ENCODE results near the gene SLC47A1. TPM values are rescaled to one million over a fixed set of nuclear protein-coding genes. Genes with fewer than 3 reads are reported as not detected.

The SLC47A1 gene
- total and polyA plus RNA-seq, 2 of the 13 experiments (the other 11 are each of a cell fraction or from before 2014, with no cell fraction given), result 42.1 to 67.5 TPM

DNA sequence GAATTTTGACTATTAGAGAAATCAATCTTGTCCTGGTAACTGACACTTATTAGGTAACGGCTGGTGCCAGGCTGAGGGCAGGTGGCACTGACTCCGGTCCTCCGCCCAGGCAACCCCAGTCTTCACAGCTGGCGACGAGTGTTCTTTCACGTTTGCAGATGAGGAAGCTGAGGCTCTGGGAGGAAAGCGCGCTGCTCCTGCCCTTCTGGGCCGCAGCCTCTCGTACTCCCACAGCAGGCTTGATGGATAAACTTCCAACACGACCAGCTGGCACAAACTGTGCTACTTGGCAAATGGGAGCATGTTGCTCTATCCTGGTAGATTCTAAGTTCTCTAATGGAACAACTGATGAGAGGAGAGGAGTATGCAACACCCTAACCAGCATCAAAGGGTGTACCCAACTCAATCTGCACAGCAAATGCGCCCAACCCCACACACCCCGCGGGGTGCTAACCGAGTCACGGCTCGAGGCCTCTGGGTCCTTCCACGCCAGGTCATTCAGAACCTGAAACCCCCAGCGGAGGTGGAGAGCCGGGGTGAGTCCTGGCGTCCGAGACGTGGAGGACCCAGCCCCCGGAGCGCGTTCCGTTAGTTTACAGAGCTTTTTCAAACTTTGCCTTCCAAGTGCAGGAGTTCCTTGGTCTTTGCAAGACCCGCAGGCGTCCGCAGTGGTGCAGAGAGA lies 477 bp upstream of the SLC47A1 start (continued):
- no peak for TF ChIP-seq ZNF775 (CRISPR knock-in tag; IDR thresholded peaks at IDR 0.05; ENCODE audit: borderline replicate concordance)
- TF ChIP-seq SRY (CRISPR knock-in tag; IDR thresholded peaks at IDR 0.05), result 0 out of 2 replicates have a peak, but pooled peaks have one; percentile 40

GRCh38 chr17:19534562-19535149 lies 1.0 kb downstream of the SLC47A1 start:
- peak overlapping the region; percentile 90 for H3K9ac ChIP-seq (ENCODE audit: insufficient read depth, low read depth, low read length)
- CTCF ChIA-PET (ENCODE audit: low intra/inter-chr PET ratio, low total read pairs), result no interaction called here
- peak overlapping the region; percentile 87 for H3K4me2 ChIP-seq (ENCODE audit: low read depth, low read length)
- H3K4me1 ChIP-seq (ENCODE audit: insufficient read depth, low read length), result peaks cover 70% of the 10 kb centered on the region
- POLR2A ChIA-PET, result interaction anchor here (0.5 to 3.3 kb wide), 17 partner anchors 9 to 228 kb away, joined by 3 to 35 read pairs (median 4); partner anchors contain the start of genes ALDH3A2 and B9D1
- no peak overlapping the region for H2AFZ ChIP-seq (ENCODE audit: low read length)
- FAIRE-seq (no peak), DNase-seq (ENCODE audit: low spot score) (no peak), ATAC-seq (no peak)
- H3K9me3 ChIP-seq (ENCODE audit: low read length), result no peaks in the 10 kb centered on the region
- no peaks in the 10 kb centered on the region for H3K36me3 ChIP-seq (replicated peaks in 1 of 2; ENCODE audit: control insufficient read depth in 1 of 2, insufficient read depth in 2 of 2, low read length in 2 of 2)
- BruUV-seq (replicated peaks), result TSS peak; percentile 62
- H4K20me1 ChIP-seq (ENCODE audit: insufficient read depth, low read length), result no peaks in the 10 kb centered on the region
- peaks cover 53% of the 10 kb centered on the region for H3K79me2 ChIP-seq (ENCODE audit: insufficient read depth, low read length)
- WGBS (ENCODE audit: low lambda C conversion rate), result under 1% methylated on average over 18 of the region's 19 CpGs
- H3K27me3 ChIP-seq (ENCODE audit: control insufficient read depth in 1 of 2, insufficient read depth in 2 of 2, low read length in 2 of 2), result no peaks in the 10 kb centered on the region; a peak in 1 of 5 replicates
- peak overlapping the region; percentile 94 for H3K27ac ChIP-seq (ENCODE audit: extremely low read length, insufficient read depth, low read length)
- peak overlapping the region; percentile 90 to 94 (median 91) for H3K4me3 ChIP-seq (replicated peaks in 1 of 3; ENCODE audit: insufficient read depth in 1 of 3, low read depth in 2 of 3, low read length in 3 of 3)
- in situ Hi-C loops (cut with HindIII; ENCODE audit: extremely low pct_ligation_motif_present, low pct_unique_long_range_greater_than_20kb), result no loop called here
- intact Hi-C loops (cut with micrococcal nuclease; ENCODE audit: unreplicated experiment), result loop anchor here (5.0 kb wide), 1 partner anchor 113 kb away; the partner anchor contains the start of gene ALDH3A2
- TF ChIP-seq, protein P1, sequence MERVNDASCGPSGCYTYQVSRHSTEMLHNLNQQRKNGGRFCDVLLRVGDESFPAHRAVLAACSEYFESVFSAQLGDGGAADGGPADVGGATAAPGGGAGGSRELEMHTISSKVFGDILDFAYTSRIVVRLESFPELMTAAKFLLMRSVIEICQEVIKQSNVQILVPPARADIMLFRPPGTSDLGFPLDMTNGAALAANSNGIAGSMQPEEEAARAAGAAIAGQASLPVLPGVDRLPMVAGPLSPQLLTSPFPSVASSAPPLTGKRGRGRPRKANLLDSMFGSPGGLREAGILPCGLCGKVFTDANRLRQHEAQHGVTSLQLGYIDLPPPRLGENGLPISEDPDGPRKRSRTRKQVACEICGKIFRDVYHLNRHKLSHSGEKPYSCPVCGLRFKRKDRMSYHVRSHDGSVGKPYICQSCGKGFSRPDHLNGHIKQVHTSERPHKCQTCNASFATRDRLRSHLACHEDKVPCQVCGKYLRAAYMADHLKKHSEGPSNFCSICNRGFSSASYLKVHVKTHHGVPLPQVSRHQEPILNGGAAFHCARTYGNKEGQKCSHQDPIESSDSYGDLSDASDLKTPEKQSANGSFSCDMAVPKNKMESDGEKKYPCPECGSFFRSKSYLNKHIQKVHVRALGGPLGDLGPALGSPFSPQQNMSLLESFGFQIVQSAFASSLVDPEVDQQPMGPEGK (CRISPR knock-in tag; IDR thresholded peaks at IDR 0.05), result peak; percentile 55; the same call in 1 of the 2 replicates
- TF ChIP-seq HDAC2 (CRISPR knock-in tag; IDR thresholded peaks at IDR 0.05) (no peak), NFKB2 (CRISPR knock-in tag; IDR thresholded peaks at IDR 0.05; ENCODE audit: borderline replicate concordance) (peak; percentile 14; the same call in 1 of the 2 replicates), ZBTB10 (CRISPR knock-in tag; IDR thresholded peaks at IDR 0.05; ENCODE audit: borderline replicate concordance) (no peak), SALL1 (CRISPR knock-in tag; IDR thresholded peaks at IDR 0.05) (peak; percentile 42), ETV6 (CRISPR knock-in tag; conservative IDR thresholded peaks at IDR 0.05) (no peak), RFXANK (CRISPR knock-in tag; IDR thresholded peaks at IDR 0.05) (no peak), ZNF7 (CRISPR knock-in tag; IDR thresholded peaks at IDR 0.05) (no peak), CREM (IDR thresholded peaks at IDR 0.05) (peak; percentile 22; the same call in 1 of the 2 replicates), CREM (CRISPR knock-in tag; IDR thresholded peaks at IDR 0.05) (no peak), ZNF660 (CRISPR knock-in tag; IDR thresholded peaks at IDR 0.05; ENCODE audit: borderline replicate concordance, low read depth) (no peak), SP2 (CRISPR knock-in tag; IDR thresholded peaks at IDR 0.05) (no peak), ZBTB38 (CRISPR knock-in tag; IDR thresholded peaks at IDR 0.05) (peak; percentile 58; the same call in 1 of the 2 replicates), SOX13 (IDR thresholded peaks at IDR 0.05) (no peak), SOX13 (CRISPR knock-in tag; conservative IDR thresholded peaks at IDR 0.05 in 1 of 2, IDR thresholded peaks at IDR 0.05 in 1 of 2) (0 out of 4 replicates have a peak, but pooled peaks of 1 of the 2 experiments have one; percentile 6), HOXA3 (CRISPR knock-in tag; IDR thresholded peaks at IDR 0.05) (0 out of 2 replicates have a peak, but pooled peaks have one; percentile 18)
